GM19193 (cell line): ENCODE data around the gene THOC6.

Experiments used
- POLR2A ChIP-seq: IDR thresholded peaks from 4 replicates; pipeline ENCODE4 v1.6.1; 2011; ENCODE audit not compliant: insufficient read depth, insufficient read length; ENCODE audit errors: extremely low read depth

THOC6 gene

DNA sequence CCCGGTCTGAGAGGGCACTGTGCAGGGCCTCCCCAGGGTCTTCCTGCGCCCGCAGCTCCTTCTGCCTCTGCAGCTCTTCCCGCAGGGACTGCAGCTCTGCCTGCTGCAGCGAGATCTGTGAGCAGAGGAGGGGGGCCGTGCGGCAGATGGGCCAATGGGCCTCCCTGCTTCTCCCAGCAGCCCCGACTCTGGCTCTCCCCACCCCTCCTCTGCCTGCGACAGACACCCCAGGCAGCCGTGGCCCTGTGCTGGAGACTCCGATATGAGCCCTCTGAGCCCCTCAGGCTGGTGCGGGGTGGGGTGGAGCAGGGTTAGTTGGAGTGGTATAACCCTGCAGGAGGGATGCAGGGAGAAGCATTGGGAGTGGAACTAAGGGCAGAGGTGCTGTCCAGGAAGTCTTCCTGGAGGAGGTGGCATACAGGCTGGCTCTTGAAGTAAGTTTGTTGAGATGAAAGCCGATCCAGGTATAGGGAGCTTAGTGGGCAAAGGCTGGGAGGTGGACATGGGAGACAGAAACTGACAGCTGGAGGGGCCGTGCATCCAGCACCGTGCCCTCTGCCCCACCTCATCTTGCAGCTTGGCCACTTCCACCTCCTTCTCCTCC, 5.0 kb downstream of the THOC6 start:
- TF ChIP-seq POLR2A = no peak

DNA sequence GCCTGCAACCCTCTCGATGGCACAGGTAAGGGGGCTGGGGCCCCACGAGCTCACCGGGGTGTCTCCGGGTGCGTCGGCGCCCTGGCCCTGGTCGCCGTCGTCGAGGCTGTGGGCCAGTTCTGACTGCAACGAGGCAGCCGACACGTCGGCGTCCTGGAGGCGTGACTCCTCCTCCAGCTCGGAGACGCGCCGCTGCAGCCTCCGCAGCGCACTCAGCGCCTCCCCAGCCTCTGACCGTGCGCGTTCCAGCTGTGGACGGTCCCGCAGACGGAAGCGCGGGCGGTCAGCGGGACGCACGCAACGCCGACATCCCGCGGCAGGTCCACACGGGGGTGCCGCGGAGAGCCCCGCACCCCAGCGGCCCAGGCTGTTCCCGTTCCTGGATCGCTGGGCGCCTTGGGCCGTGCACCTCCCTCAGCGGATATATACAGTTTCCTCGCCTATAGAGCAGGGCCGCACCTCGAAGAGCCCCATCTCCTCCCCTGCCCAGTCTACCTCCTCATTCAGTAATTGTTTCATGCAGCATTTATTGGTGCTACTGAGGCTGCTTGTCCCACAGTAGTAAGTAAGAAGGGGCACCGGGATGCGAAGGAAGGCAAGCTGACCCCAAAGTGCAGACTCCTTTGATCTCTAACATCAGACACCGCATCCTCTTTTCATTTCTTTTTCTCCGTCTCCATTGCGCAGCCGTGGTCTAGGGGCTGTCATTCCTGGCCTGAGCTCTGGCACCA, 5.8 kb downstream of the THOC6 start:
- TF ChIP-seq POLR2A = no peak

DNA sequence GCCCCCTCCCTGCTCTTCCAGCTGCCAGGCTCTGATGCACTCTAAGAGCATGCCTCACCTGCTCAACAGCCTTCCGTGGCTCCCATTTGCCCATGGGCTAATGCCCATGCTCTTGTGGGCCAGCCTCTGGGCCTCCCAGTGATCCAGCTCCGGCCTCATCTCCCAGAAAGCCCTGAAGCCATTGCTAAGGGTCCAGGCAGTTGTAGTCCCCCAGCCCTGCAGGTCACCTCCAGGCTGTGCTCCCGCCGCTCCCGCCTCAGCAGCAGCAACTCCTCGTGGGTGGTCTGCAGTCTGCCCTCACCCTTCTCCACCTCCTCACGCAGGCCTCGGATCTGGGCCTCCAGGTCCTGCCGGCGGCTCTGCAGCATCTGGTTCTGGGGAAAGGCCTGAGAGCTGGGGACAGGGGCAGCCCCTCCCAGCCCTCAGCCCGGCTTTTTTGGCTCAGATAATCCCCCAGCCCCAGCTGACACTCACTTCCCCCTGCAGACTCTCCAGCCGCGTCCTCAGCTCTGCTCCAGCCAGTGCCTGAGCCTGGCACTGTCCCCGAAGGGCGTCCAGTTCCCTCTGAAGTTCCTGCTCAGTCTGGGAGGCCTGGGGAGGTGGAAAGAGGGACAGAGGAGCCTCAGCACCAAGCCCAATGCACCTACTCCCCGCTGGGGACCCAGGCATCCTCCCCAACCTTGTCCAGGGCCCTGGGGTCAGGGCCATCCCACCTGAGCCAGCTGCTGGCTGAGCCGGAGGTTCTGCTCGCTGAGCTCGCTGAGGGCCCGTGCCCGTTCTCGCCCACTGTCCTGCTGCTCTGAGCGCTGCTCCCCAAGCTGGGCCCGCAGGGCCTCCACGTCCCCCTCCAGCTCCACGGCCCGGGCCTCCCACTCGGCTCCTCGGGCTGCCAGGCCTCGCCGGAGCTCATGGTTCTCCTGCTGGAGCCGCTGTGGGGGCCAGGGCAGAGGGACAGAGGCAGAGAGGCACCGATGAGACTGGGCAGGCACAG, 6.7 kb downstream of the THOC6 start:
- TF ChIP-seq POLR2A = no peak

DNA sequence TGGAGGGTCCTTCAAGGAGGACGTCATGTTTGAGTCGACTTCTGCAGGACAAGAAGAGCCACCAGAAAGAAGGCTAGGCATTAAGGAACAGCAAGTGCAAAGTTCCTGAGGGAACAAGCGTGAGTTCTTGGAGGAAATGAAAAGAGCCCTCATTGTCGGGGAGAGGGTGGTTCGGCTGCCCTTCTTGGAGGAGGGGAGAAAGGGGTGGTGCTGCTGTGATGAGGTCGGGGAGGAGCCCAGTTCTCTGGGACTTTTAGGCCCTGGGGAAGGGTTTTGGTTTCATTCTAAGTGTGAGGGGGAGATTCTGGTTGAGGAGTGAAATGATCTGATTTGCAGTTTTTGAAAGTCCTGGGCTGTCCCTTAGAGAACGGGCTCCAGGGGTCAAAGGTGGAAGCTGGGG, 8.8 kb downstream of the THOC6 start:
- no peak for TF ChIP-seq POLR2A

DNA sequence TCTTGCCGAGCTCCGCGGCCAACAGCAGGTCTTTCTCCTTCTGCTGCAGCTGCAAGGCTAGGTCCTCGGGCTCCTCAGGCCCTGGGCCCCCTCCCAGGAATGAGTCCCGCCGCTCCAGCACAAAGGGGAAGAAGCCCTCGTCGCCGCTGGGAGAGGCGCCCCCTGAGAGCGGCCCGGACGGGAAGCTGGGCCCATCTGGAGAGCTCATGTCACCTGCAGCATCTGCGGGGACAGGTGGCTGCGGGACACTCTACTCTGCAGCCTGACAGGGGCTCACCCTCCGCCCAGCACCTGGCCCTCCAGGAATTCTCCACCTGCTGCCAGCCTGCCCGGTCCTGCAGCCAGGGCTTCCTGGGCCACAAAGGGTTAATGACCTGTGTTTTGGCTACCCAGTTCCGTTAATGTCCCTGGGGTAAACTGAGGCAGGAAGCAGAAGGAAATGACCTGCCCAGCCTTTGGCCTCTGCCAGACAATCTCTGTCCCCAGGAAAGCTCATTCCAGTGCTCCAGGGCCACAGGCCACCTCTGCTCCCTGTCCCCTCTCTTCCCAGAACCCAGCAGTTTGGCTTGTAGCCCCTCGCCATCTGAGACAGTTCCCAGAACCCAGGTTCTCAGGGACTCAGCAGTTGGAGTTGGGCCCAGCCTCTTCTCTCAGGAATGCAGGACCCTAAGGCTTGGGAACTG, 11.6 kb downstream of the THOC6 start:
- TF ChIP-seq POLR2A = no peak

DNA sequence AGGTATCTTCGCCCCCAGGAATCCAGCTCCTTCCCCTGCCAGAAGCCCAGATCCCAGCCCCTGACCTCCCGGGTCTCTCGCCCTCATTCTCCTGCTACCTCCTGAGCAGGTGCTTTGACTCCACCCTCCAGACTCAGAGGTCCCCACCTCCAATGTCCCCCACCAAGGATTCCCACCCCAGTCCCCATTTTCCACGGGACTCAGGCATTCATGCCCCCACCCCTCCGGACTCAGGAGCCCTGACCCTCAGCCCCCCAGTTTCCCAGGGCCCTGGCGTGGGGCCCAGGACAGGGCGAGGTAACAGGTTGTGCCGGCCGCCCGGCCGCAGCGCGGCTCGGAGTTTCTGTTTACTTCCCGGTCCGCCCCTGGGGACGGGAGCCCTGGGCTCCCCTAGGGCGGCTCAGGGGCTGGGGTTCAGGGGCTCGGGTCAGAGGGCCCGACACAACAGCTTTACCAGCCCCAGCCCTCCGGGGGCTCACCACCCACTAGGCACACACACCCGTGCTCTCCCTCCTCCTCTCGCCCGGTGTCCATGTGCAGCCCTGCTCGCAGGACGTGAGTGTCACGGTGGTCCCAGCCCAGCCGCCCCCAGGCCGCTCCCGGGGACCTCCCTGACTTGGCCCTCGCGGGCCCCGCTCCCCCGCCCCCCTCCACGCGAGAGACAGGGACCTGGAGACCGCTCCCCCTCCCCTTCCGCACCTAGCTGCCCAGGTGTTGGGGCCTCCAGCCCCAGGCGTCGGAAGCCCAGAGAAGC, 12.3 kb downstream of the THOC6 start:
- no peak for TF ChIP-seq POLR2A

DNA sequence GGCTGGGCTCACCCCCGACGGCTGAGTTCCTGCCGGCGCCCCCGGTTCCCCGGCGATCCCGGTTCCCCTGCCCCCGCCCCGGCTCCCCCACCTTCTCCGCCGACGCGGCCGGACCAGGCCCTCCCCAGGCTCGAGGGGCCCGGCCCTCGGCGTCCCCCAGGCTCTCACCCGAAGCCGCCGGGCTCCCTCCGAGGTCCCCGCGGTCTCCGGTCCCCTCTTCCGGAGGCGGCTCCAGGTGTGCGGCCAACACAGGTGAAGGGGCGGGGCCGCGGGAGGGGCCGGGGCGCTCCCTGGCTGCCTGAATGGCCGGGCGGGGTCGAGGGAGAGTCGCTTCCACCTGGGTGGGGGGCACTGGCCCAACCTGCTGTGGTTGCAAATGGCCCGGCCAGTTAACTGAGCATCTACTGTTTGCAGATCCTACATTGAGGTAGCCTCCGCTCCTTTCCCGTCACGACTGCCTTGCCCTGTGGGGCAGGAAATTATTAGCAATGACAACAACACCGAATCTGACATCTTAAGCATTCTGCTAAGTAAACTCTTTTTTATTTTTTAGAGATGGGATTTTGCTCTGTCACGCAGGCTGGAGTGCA, 13.0 kb downstream of the THOC6 start, which contains the start of gene BICDL2:
TSS of gene BICDL2 (minus strand) at position 219 of the 590 bp plus-strand sequence. CDS start 1,448 bp downstream, outside the sequence.
- no peak for TF ChIP-seq POLR2A

DNA sequence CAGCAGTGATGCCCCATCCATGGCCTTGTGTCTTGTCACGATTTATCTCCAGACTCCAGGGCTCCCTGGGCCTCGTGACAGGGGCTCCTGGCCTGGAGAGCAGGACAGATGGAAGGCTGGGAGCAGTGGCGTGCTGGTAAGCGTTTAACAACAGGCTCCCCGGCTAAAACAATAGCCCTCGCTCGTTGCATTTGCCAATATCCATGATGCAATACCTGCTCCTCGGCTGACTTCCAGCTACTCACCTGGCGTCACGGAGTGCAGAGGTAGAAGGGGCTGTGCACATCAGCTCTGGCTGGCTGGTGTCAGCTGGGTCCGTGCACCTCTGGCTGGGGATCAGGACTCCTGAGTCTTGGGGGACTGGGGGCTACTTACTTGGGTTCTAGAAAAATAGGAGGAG, 14.4 kb downstream of the THOC6 start:
- TF ChIP-seq POLR2A = no peak

DNA sequence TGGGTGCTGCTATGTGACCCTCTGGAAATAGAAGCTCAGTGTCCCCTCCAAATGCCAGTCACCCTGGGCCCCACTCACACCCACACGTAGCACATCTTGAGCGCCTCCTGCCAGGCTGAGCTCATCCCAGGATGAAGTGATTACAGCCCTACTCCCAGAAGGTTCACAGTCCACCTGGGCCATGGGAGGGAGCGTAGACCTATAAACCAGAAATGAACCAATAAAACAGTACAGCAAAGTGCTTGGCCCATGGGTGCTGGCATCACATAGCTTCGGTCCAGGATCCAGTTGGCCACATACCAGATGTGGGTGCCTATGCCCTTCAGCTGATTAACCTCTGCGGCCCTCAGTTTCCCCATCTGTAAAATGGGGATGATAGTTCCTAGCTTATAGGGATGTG, 15.1 kb downstream of the THOC6 start:
- TF ChIP-seq POLR2A = no peak

DNA sequence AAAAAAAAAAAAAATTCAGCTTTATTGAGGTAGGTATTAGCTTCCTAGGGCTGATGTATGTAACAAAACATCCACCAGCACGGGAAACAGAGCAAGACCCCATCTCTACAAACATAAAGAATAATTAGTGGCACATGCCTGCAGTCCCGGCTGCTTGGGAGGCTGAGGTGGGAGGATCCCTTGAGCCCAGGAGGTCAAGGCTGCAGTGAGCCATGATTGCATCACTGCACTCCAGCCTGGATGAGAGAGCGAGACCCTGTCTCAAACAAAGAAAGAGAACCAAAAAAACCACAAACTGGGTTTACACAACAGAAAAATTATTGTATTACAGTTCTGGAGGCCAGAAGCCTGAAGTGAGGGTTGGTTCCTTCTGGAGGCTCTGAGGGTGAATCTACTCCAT, 18.5 kb downstream of the THOC6 start:
- TF ChIP-seq POLR2A = no peak

DNA sequence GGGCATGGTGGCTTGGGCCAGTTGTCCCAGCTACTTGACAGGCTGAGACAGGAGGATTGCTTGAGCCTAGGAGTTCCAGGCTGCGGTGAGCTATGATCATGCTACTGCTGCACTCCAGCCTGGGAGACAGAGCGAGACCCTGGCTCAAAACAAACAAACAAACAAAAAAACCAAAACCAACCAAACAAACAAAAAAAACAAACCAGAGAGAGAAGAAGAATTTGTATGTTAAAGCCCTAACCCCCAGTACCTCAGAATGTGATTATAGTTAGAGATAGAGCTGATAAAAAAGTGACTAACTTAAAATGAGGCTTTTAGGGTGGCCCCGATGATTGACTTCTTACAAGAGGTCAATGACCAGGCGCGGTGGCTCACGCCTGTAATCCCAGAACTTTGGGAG, 20.9 kb downstream of the THOC6 start:
- TF ChIP-seq POLR2A = no peak

DNA sequence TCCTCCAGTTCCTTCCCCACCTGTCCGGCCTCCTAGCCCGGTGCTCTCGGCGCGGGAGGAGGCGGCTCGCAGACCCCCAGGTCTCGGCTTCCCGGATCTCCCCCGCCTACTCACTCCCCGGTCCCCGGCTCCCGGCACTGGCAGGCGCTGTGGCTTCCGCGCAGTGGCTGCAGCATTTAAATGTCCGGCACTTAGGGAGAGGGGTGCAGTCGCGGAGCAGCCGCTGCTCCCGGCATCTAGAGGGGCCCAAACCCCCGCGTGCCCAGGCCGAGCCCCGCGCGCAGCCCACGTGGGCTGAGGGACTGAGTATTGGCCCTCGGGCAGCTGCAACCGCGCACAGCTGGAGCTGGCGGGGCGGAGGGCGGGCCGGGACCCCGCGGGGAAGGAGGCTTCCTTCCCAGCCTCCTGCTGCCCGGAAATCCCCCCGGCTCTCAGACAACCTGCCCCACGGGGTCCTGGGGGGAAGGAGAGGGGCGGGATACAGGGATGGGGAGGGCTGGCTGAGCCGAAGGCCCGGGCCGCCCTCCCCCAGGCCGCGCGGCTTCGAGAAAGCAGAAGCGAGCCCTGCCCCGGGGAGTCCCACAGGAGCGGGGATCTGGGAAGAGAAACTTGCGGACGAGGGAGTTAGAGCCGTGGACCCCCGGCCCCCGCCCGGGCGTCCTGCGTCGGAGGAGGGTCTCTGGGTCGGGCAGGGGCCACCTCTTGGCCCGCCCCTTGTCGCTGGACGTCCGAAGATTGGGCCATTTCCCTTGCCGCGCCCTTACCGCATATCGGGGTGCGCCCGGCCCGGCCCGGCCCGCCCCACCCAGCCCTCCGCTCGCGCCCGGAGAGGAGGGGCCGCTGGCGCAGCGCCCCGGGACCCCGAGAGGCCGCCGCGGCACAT, 22.2 kb downstream of the THOC6 start, which contains the start of gene MMP25:
TSS of gene MMP25 (plus strand) at position 804 of the 883 bp plus-strand sequence. CDS start 357 bp downstream, outside the sequence.
- TF ChIP-seq POLR2A = no peak
